ENCODE data around the gene NRDE2. TPM values are rescaled to one million over a fixed set of nuclear protein-coding genes. Genes with fewer than 3 reads are reported as not detected.
"Not testable (repeated sequence)": the region's sequence is repeated elsewhere in the genome, so short reads cannot be mapped to it uniquely, and the experiment has no call there.

Gene NRDE2
- total and polyA plus RNA-seq, 2 experiments from 2014 or later = 7.9 to 13.1 TPM

DNA sequence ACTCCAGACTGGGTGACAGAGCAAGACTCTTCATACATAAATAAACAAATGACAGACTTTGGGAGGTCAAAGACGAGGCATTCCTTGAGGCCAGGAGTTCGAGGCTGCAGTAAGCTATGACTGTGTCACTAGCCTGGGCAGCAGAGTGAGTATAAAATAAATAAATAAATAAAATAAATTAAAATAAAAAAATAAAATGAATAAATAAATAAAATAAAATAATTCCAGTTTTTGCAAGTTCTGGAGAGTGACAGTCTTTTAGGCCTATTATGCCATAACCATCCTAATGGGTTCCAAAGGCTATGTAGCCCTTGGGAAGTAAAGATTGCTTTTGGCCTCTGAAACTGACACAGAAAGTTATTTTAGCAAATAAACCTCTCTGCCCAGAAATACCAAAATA is 16.5 kb upstream of the NRDE2 start:
- no peak overlapping the region for H3K4me3 ChIP-seq
- no peaks in the 10 kb centered on the region for H3K9me3 ChIP-seq (ENCODE audit: low read depth)
- H3K36me3 ChIP-seq = no peaks in the 10 kb centered on the region
- H3K4me1 ChIP-seq (ENCODE audit: low read depth) = no peaks in the 10 kb centered on the region
- H3K27me3 ChIP-seq = no peaks in the 10 kb centered on the region
- DNase-seq (ENCODE audit: low read depth in 1 of 2, low spot score in 1 of 2) = no peak
- H3K27ac ChIP-seq = no peak overlapping the region
- TF ChIP-seq CTCF (IDR thresholded peaks at IDR 0.05; ENCODE audit: low read depth, low read length) = no peak

- H3K27me3 ChIP-seq = no peaks in the 10 kb centered on the region
- no peak overlapping the region for H3K27ac ChIP-seq
- H3K9me3 ChIP-seq (ENCODE audit: low read depth) = no peaks in the 10 kb centered on the region
- no peaks in the 10 kb centered on the region for H3K36me3 ChIP-seq
- H3K4me1 ChIP-seq (ENCODE audit: low read depth) = no peaks in the 10 kb centered on the region
- TF ChIP-seq CTCF (IDR thresholded peaks at IDR 0.05; ENCODE audit: low read depth, low read length) = no peak
- no peak overlapping the region for H3K4me3 ChIP-seq
- no peak for DNase-seq (ENCODE audit: low read depth in 1 of 2, low spot score in 1 of 2)
Observed at GRCh38 chr14:90345239-90345557, 13.5 kb upstream of the NRDE2 start.

- H3K9me3 ChIP-seq (ENCODE audit: low read depth) = no peaks in the 10 kb centered on the region
- H3K36me3 ChIP-seq = no peaks in the 10 kb centered on the region
- no peak for TF ChIP-seq CTCF (IDR thresholded peaks at IDR 0.05; ENCODE audit: low read depth, low read length)
- H3K4me3 ChIP-seq = no peak overlapping the region
- no peak for DNase-seq (ENCODE audit: low read depth in 1 of 2, low spot score in 1 of 2)
- no peaks in the 10 kb centered on the region for H3K27me3 ChIP-seq
- H3K27ac ChIP-seq = no peak overlapping the region
- H3K4me1 ChIP-seq (ENCODE audit: low read depth) = no peaks in the 10 kb centered on the region
Observed at GRCh38 chr14:90344331-90345238, 12.8 kb upstream of the NRDE2 start.

DNA sequence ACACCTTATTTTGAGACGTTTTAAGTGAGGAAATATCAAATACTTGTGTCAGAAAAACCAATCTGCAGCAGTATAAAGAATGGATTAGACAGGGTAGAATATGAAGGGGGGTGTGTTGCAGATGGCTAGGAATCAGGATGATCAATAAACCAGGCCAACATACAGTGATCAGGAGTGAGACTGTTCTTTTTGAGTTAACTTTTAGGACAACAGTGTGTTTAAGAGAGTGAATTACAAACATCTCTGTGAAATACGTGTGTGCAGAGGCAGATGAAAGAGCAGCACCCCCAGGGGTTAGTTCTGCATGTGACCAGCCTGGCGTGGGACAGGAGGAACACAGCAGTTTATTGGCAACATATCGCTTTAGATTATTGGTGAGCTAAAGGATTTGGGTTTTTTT is 10.6 kb upstream of the NRDE2 start:
- Histone ChIP-seq H3K27ac (no peak overlapping the region), H3K27me3 (no peaks in the 10 kb centered on the region), H3K9me3 (ENCODE audit: low read depth) (no peaks in the 10 kb centered on the region), H3K36me3 (no peaks in the 10 kb centered on the region), H3K4me3 (no peak overlapping the region), H3K4me1 (ENCODE audit: low read depth) (no peaks in the 10 kb centered on the region)
- no peak for DNase-seq (ENCODE audit: low read depth in 1 of 2, low spot score in 1 of 2)
- no peak for TF ChIP-seq CTCF (IDR thresholded peaks at IDR 0.05; ENCODE audit: low read depth, low read length)

- no peak for TF ChIP-seq CTCF (IDR thresholded peaks at IDR 0.05; ENCODE audit: low read depth, low read length)
- DNase-seq (ENCODE audit: low read depth in 1 of 2, low spot score in 1 of 2) = no peak
- peaks cover 4% of the 10 kb centered on the region for H3K27me3 ChIP-seq
- no peaks in the 10 kb centered on the region for H3K9me3 ChIP-seq (ENCODE audit: low read depth)
- no peaks in the 10 kb centered on the region for H3K36me3 ChIP-seq
- H3K27ac ChIP-seq = no peak overlapping the region
- H3K4me3 ChIP-seq = no peak overlapping the region
- H3K4me1 ChIP-seq (ENCODE audit: low read depth) = no peaks in the 10 kb centered on the region
Observed at GRCh38 chr14:90341784-90342183, 10.0 kb upstream of the NRDE2 start.

- not testable (repeated sequence) for DNase-seq (ENCODE audit: low read depth in 1 of 2, low spot score in 1 of 2)
Observed at GRCh38 chr14:90341232-90341631, 9.5 kb upstream of the NRDE2 start.

More at GRCh38 chr14:90341232-90341631, 9.5 kb upstream of the NRDE2 start:
- H3K27me3 ChIP-seq; H3K4me3 ChIP-seq; H3K4me1 ChIP-seq (ENCODE audit: low read depth); H3K36me3 ChIP-seq; H3K27ac ChIP-seq; H3K9me3 ChIP-seq (ENCODE audit: low read depth): not testable (repeated sequence)
